GM18867 (cell line): Measurements from ENCODE around the gene IMPA2.
A peak's percentile ranks its signal among the peaks of the same experiment; 100 is the strongest.
"Not testable (repeated sequence)": the region's sequence is repeated elsewhere in the genome, so short reads cannot be mapped to it uniquely, and the experiment has no call there.

Experiments used
- ATAC-seq: cut with Tn5 transposase; IDR thresholded peaks from one replicate; pipeline ENCODE4 v1.9.1; 2021; ENCODE audit warnings: mild to moderate bottlenecking, moderate library complexity; ENCODE audit not compliant: unreplicated experiment

IMPA2 gene

DNA sequence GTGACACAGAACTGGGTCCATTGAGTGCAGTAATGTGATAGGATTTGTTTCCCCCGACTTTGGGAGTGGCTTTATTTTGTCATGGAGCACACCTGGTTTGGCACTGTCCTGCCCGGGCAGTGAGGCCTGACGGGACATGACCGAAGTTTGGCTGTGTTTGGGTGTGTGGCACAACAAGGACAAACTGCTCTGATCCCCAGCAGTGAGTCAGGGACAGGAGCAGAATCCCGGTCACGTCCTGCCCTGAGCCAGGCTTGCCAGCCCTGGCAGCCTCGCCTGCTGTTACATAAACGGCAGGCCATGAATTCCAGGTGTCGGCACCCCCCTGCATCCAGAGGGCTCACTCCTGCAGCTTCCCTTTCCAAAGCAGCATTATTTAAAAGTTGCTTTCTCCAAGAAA, 45.7 kb downstream of the IMPA2 start:
- no peak for ATAC-seq

DNA sequence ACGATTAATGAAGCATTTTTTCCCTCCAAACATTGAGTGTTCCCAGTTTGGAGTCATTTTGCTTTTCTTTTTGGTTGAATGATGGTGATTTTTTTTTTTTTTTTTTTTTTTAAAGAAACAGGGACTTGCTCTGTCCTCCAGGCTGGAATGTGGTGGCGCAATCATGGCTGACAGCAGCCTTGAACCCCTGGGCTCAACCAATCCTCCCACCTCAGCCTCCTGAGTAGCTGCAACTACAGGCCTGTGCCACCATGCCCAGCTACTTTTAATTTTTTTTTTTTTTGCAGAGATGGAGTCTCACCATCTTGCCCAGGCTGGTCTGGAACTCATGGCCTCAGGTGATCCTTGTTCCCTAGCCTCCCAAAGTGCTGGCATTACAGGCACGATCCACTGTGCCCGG, 46.2 kb downstream of the IMPA2 start:
- ATAC-seq, result no peak

DNA sequence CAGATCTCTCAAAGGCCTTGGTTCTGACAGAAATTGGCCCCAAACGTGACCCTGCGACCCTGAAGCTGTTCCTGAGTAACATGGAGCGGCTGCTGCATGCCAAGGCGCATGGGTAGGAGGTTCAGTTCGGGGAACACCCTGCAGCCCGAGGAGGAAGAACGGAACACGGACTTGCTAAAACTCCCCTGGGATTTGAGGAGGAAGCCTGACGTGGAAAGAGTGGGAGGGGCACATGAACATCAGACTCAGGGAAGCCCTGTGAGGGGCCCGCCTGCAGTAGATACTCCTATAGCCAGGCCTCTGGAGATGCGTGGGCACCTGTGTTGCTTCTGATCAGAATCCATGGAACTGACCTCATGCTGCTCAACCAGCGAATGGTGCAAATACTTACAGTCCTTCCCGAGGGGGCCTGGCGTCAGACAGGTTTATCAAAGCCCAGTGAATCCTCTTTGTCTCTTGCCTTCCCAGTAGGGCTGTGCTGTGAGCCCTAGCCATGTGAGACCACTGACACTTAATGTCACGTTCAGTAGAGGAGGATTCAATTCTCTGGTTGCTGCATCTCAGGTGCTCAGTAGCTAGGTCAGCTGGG, 46.8 kb downstream of the IMPA2 start:
- ATAC-seq, result no peak

DNA sequence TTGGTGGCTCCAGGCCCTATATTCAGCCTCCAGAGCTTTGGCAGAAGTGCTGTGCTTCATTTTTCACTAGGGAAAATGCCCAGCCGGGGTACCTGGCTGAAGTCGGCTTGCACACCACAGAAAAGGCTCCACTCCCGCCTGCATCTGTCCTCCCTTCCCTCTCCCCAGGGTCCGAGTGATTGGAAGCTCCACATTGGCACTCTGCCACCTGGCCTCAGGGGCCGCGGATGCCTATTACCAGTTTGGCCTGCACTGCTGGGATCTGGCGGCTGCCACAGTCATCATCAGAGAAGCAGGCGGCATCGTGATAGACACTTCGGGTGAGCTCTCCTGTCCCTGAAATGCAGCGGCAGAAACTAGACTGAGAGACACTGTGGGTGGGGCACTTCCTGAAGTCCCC, 47.4 kb downstream of the IMPA2 start:
- no peak for ATAC-seq

DNA sequence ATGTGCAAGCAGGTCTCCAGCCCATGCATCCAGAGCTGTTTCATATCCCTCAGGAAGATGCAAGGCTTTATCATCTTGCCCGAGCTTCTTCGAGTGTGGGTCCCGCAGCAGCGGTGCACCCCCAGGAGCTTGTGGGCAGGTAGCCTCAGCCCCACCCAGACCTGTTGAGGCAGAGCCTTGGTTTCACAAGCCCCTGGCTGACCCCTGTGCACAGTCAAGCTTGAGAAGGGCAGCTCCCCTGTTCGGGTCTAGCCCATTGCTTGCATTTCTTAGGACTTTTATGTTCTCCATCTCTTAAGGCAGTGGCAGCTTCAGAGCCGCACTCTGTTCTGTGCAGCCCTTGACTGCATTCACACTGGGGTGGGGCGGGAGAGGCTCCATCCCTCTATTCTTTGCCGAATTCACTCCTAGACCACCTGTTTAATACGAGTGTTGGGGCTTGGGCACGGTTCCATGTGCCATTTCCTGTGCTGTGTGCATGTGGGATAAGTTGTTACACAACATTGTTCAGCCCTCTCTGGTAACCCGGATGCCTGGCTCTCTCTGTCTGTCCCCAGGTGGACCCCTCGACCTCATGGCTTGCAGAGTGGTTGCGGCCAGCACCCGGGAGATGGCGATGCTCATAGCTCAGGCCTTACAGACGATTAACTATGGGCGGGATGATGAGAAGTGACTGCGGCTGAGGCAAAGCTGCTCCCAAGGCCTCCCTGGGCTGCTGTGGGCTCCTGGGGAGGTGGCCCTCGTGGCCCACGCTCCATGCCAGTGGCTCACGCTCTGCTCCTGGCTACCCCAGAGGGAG, 48.7 kb downstream of the IMPA2 start:
- ATAC-seq, result no peak

DNA sequence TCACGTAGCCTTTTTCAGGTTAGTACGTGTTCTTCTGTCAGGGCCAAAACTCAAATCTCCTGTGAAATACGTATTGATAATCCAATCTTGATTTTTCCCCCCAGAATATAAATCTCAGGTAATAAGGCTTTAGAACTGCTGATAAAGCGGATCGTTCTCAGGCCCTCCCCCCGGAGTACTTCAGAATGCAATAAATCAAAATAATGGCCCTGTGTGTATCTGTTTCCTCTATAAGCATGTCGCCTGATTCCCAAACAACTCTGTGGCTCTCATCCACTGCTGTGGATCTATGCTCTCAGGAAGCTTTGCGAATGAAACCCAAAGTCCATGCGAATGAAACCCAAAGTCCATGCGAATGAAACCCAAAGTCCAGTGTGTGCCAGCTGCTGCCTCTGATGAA, 49.4 kb downstream of the IMPA2 start:
- no peak for ATAC-seq

DNA sequence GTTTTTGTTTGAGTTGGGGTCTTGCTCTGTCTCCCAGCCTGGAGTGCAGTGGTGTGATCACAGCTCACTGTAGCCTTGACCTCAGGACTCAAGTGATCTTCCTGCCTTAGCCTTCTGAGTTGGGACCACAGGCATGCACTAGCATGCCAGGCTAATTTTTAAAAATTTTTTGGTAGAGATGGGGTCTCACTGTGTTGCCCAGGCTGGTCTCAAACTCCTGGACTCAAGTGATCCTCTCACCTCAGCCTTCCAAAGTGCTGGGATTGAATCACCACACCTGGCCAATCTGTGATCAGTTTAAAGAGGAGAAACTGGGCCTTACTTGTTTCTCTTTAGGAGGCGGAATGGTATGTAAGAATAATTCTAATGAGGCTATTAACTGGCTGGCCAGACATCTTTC, 49.9 kb downstream of the IMPA2 start:
- ATAC-seq, result no peak

DNA sequence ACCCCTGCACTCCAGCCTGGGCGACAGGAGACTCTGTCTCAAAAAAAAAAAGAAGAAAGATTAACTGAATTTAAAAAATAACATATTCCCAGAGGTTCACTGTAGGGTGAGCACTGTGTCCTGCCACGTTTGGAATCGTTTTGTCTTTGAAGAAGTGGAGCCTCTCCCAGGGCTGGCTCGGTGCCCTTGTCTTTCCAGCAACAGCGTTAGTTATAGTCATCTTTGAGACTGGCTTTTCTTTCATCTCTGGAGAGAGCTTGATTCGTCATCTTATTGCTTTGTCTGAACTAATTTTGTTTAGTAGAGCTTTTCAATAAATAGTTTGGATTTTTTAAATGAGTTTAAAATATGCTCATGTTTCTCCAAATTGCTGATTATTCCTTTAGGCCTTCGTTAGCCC, 50.5 kb downstream of the IMPA2 start:
- ATAC-seq, result no peak

DNA sequence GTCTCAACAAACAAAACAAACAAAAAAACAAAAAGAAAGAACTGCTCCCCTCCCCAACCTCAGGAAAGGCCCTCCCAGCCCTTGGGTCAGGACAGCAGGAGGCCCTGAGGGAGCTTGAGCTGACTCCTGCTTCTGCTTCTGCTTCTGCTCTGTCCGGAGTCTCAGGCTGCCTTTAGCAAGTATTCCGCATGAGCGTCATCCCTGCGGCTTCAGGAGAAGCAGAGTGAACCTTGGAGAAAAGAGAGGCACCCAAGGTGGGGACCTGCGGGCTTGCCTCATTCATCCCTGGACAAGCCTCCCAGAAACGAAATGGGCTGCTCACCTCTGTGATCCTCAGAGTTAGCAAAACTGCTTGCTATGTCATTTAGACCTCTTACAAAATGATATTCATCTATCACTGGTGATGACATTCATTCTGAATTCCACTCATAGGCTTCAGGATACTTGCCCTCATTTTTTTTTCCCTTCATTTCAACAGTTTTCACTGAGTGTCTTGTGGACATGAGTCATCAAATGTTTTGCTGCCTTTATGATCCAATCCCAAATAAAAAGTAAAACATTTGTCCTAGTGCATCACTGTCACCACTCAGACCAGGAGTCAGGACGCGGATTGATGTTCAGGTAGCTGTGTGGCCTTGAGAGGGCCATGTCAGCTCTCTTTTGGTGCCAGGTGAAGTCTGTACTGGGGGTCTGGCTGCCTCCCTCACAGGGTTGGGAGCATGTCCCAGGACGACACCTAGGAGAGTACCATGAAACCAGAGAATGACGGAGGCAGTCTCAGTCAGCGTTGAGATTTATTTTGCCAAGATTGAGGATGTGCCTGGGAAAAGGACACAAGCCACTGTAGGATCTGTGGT, 51.7 kb downstream of the IMPA2 start:
- no peak for ATAC-seq

DNA sequence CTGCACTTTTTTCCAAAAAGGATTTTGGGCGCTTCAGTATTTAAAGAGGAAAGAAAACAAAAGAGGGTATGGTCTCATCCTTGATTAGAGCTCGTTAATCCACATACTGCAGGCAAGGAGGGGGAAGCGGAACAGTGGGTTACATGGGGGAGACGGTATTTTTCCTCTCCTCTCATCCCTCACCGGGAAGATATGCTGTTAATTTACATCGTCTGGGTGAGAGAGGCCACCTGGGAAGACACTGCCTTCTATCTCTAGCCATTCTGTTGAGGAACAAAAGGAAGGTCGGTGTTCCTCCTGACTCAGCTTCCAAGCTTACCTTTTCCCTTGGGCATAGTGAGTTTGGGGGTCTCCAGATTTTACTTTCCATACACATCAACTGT, 52.3 kb downstream of the IMPA2 start:
- no peak for ATAC-seq

DNA sequence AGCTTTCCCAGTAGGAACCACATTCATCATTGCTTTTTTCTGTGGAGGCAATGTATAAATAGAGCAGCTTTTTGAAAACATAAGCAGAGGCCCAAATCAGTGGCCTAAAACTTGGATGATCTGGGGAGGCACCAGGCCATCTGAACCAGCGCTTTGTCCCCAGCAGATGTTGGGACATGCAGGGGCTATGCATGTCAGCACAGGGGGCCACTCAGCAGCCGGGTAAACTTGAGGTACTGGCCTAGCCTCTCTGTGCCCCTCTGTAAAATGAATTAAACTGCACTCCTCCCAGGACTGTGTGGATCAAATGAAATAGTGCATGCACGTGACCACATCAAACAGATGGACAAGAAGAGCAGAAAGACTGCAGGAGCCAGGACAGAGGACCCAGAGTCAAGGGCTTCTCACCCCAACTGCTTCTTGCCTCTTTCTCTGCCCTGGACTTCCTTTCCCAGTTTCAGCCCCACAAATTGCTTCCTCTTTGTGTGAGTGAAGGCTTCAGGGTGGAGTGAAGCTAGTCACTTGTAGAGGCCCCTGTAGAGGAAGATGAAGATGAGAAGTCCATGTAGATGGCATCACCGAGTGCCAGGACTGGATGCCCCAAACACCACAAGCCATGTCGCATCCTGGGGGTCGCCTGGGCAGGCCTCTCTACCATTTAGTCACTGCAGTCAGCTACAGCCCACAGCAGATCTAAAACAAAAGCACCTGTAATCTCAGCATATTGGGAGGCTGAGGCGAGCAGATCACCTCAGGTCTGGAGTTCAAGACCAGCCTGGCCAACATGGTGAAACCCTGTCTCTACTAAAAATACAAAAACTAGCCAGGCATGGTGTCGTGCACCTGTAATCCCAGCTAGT, 53.2 kb downstream of the IMPA2 start:
- ATAC-seq, result no peak

DNA sequence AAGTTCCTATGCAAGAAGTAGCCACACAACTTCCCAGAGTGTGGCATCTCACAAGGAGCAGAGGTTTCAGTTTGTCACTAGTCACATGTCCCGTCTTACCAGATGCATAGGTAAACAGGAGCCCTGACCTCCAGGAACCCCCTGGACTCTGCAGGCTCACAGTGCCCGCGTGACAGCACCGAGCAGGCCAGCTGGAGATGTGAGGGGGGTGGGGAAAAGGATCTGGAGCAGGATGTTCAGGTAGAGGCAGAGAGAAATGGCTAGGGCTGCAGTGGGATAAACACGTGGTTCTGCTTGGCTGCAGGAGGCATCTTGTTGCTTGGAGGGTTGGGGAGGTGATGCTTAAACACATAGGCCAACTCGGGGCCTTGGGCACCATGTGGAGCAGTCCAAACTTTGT, 54.2 kb downstream of the IMPA2 start:
- ATAC-seq, result no peak

DNA sequence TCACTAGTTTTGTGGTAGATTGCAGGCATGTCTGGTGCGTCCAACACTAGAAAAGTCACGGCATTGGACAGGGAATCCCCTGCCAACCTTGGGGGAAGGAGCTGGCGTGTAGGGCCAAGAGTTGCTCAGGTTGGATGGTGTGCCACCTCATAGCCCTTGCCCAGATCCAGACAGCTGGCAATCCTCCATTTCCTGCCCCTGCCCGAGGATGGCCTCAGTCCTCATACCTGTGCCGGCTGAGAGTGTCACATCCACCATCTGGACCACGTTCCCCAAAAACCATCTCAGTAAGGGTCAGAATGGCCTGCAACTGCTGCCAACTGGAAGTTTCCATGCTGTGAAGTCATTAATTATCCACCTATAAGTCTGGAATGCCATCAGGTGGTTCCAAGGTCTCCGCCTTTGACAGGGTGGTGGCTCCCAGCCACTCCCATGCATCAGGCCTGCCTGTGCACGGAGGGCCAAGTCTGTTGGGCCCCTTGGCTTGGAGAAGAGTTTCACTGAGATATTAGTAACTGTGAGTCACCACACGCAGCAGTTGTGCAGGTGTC, 55.0 kb downstream of the IMPA2 start:
- ATAC-seq, result no peak

DNA sequence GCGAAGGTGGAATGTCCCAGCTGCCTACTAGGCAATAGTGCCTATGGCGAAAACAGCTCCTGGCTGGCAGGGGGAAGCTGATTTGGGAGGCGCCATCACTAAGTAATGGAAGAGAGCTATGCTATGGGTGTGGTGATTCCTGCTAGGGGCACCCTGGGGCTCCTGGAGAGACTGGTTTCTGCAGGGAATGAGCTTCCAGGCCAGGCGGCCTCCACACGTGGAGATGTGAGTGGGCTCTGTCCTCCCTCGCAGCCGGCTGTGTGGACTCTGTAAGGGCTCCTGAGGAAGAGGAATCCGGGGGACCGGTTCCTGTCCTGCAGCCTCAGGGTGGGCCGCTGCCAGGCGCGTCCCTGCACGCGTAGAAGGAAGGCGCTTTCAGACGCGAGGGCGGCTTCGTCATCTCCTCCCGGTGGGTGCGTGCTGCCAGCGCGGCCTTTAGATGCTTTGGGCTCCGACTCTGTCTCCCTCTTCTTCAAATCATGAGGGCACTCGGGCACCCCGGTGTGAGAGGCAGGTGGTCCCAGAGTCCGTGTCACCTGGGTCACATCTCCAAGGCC, 56.9 kb downstream of the IMPA2 start:
- ATAC-seq, result no peak

DNA sequence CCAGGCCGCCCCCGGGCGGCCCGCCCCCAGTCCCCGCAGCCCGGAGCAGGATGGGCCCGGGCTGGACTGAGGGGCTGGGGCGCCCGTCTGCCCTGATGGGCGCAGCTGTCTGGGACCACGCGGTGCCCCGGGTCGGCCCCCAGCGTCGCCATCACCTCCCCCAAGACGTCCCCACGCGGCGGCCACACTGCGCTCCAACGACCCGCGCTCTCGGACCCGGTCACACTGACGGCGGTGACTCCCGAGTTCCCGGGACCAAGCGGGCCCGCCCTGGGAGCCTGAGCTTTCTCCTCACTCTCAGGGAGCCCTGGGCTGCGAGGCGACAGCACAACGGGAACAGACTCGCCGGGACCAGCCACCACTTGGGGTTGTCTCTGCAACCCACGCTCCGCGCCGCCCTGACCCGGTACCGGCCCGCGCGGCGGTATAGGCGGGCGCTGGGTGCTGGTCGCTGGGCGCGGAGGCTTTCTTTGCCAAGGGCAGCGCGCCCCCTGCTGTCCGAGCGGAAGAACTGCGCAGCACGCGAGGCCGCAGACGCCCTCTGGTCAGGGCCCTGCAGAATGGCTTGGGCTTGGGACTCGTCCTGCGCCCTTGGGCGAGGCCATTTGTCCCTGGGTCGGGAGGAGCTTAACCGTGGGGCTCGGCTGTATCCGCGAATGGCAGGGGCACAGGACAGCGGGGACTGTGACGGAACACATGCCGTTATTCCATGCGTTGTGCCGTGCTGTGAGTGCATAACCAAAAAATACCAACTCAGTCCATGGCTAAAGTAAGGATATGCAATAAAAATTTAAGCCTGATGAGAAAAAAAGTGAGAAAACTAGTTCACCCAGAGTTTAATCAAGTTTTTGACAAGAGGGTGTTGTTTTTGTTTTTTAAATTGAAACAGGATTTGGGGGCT, 57.6 kb downstream of the IMPA2 start:
- ATAC-seq, result peak; percentile 79

DNA sequence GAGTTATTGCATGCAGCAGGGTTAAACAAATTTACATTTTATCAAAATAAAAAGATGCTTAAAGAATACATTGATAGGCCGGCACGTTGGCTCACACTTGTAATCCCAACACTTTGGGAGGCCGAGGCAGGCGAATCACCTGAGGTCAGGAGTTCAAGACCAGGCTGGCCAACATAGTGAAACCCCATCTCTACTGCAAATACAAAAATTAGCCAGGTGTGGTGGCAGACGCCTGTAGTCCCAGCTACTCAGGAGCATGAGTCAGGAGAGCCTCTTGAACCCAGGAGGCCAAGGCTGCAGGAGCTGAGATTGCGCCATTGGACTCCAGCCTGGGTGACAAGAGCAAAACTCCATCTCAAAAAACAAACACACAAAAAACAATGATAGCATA, 58.2 kb downstream of the IMPA2 start:
- ATAC-seq, result not testable (repeated sequence)

DNA sequence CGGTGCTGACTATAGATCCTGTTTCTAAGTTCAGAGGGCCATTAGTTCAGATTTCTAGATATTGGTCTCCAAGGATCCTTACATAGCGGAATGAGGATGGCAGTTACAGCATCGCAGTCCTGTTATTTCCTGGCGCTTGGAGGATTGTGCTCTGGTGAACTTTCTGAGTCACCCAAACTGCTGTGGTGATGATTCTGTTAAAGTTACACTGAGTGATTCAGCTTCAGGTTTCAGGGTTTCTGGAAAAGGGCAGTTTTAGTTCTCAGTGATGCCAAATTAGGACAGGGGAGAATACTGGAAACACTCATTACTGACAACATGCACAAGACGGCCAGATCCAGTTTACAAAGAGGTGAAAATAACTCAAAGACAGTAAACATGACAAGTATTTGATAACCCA, 60.3 kb downstream of the IMPA2 start:
- ATAC-seq, result no peak

DNA sequence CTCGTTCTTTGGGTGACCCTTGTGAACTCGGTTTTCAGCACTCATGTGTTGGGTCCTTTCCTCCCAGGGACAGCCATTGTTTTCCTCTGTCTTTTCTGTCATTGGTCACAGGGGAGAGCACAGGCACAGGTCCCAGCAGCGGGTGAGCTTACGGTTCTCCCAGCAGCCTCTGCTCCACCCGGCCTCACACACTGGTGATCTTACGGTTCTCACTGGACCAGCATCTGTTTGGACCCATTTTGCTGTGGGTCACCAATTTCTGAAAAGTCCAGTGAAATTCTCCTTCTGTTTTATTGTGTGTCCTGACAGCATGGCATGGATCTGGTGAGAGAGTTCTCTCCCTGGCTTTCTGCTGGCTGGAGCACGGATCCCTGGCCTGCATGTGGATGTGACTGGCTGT, 62.5 kb downstream of the IMPA2 start:
- no peak for ATAC-seq

DNA sequence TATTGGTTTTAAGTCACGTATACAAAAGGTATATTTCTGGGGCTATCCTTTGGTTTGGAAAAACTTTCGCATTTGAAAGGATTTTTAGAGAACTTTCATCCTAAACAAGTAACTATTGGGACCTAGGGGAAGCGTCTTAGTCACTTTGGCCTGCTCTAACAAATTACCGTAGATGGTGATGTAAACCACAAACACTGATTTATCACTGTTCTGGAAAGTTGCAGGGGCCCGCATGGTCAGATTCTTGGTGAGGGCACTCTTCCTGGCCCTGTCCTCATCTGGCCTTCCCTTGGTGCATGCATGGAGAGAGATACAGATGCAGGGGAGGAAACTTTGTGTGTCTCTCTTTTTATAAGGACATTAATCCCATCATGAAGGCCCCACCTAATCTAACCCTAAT, 63.3 kb downstream of the IMPA2 start:
- no peak for ATAC-seq
